GM18870 (cell line): ENCODE measurements around the gene LAMA2.
"Not testable (repeated sequence)": the region's sequence is repeated elsewhere in the genome, so short reads cannot be mapped to it uniquely, and the experiment has no call there.

Experiments used
- ATAC-seq: cut with Tn5 transposase; IDR thresholded peaks from one replicate; pipeline ENCODE4 v1.9.1; 2021; ENCODE audit warnings: moderate library complexity; ENCODE audit not compliant: unreplicated experiment

The LAMA2 gene

GRCh38 chr6:129172279-129172995 is 289.5 kb downstream of the LAMA2 start:
- not testable (repeated sequence) for ATAC-seq

- no peak for ATAC-seq
Measured at GRCh38 chr6:129175066-129175465, 292.1 kb downstream of the LAMA2 start.

GRCh38 chr6:129177801-129178200 is 294.9 kb downstream of the LAMA2 start:
- ATAC-seq: no peak

GRCh38 chr6:129179283-129179682 is 296.3 kb downstream of the LAMA2 start:
- ATAC-seq: no peak

- ATAC-seq: no peak
Measured at GRCh38 chr6:129181001-129181400, 298.1 kb downstream of the LAMA2 start.

- no peak for ATAC-seq
Measured at GRCh38 chr6:129183187-129183591, 300.3 kb downstream of the LAMA2 start.

GRCh38 chr6:129183681-129184301 is 300.9 kb downstream of the LAMA2 start:
- ATAC-seq: no peak

- ATAC-seq: no peak
Measured at GRCh38 chr6:129184324-129184723, 301.4 kb downstream of the LAMA2 start.

- ATAC-seq: no peak
Measured at GRCh38 chr6:129184808-129185366, 301.9 kb downstream of the LAMA2 start.

- ATAC-seq: no peak
Measured at GRCh38 chr6:129186988-129187387, 304.1 kb downstream of the LAMA2 start.

- ATAC-seq: no peak
Measured at GRCh38 chr6:129188306-129188705, 305.4 kb downstream of the LAMA2 start.

GRCh38 chr6:129188795-129189194 is 305.9 kb downstream of the LAMA2 start:
- ATAC-seq: no peak

GRCh38 chr6:129189266-129189665 is 306.3 kb downstream of the LAMA2 start:
- ATAC-seq: no peak

- no peak for ATAC-seq
Measured at GRCh38 chr6:129191235-129191634, 308.3 kb downstream of the LAMA2 start.

GRCh38 chr6:129192458-129192989 is 309.6 kb downstream of the LAMA2 start:
- no peak for ATAC-seq

GRCh38 chr6:129194306-129194941 is 311.5 kb downstream of the LAMA2 start:
- no peak for ATAC-seq

GRCh38 chr6:129195161-129195560 is 312.2 kb downstream of the LAMA2 start:
- no peak for ATAC-seq

GRCh38 chr6:129195643-129196042 is 312.7 kb downstream of the LAMA2 start:
- ATAC-seq: no peak

- ATAC-seq: no peak
Measured at GRCh38 chr6:129197154-129197553, 314.2 kb downstream of the LAMA2 start.

- no peak for ATAC-seq
Measured at GRCh38 chr6:129200151-129200550, 317.2 kb downstream of the LAMA2 start.

- ATAC-seq: no peak
Measured at GRCh38 chr6:129203190-129203900, 320.4 kb downstream of the LAMA2 start.
